ENCODE measurements around the gene LRWD1.

GRCh38 chr7:102452451-102452850 lies 12.3 kb upstream of the LRWD1 start:
- TF ChIP-seq ERF (CRISPR knock-in tag; IDR thresholded peaks at IDR 0.05) (no peak), CHCHD3 (CRISPR knock-in tag; IDR thresholded peaks at IDR 0.05) (no peak), RAD51 (IDR thresholded peaks at IDR 0.05; ENCODE audit: borderline replicate concordance, low read depth) (no peak), YY1 (IDR thresholded peaks at IDR 0.05; ENCODE audit: borderline replicate concordance in 1 of 3, control insufficient read depth in 1 of 3, extremely low read depth in 1 of 3, insufficient read depth in 3 of 3, insufficient read length in 1 of 3, insufficient replicate concordance in 2 of 3, low read depth in 1 of 3, low read length in 2 of 3) (no peak), FOXP4 (CRISPR knock-in tag; IDR thresholded peaks at IDR 0.05; ENCODE audit: borderline replicate concordance) (no peak), ELK1 (CRISPR knock-in tag; IDR thresholded peaks at IDR 0.05) (no peak), EZH2 (IDR thresholded peaks at IDR 0.05; ENCODE audit: borderline replicate concordance, low read depth, low read length) (no peak)

Data from K562 (cell line).